HL-60 (cell line): ENCODE results near the gene GJA3.
A peak's percentile ranks its signal among the peaks of the same experiment; 100 is the strongest.
"Not testable (repeated sequence)": the region's sequence is repeated elsewhere in the genome, so short reads cannot be mapped to it uniquely, and the experiment has no call there.

Experiments used
- DNase-seq, 2 experiments: peaks; one replicate each; pipeline ENCODE4 v3.0.0-alpha.2; 2010 to 2020; ENCODE audit warnings: low read depth in 1 of 2, low spot score in 1 of 2
- H3K27ac ChIP-seq: fragments of 250-450 bp; sonication (Bioruptor Pico); replicated peaks from 2 replicates; pipeline ENCODE4 v1.5.1; 2020; ENCODE audit warnings: mild to moderate bottlenecking, moderate library complexity
- H3K27me3 ChIP-seq: fragments of 250-450 bp; sonication (Bioruptor Pico); 2 replicates; pipeline ENCODE4 v1.5.1; 2021; ENCODE audit warnings: mild to moderate bottlenecking, moderate library complexity; ENCODE audit not compliant: insufficient read depth, poor library complexity, severe bottlenecking
- H3K4me3 ChIP-seq: replicated peaks from 2 replicates; pipeline ENCODE4 v1.5.1; 2011; ENCODE audit warnings: mild to moderate bottlenecking, control low read depth, low read length; ENCODE audit not compliant: insufficient read depth
- GABPA ChIP-seq: IDR thresholded peaks from 2 replicates; pipeline ENCODE4 v1.6.1; 2012; ENCODE audit warnings: low read depth
- POLR2AphosphoS5 ChIP-seq: IDR thresholded peaks from 2 replicates; pipeline ENCODE4 v1.6.1; 2012; ENCODE audit warnings: low read depth
- SPI1 ChIP-seq: IDR thresholded peaks from 2 replicates; pipeline ENCODE4 v1.6.1; 2012; ENCODE audit warnings: low read depth, mild to moderate bottlenecking, borderline replicate concordance
- TF ChIP-seq, protein P1 (sequence below): IDR thresholded peaks from one replicate; pipeline ENCODE4 v1.5.1; 2011; ENCODE audit warnings: low read length, control low read depth, inconsistent platforms; ENCODE audit not compliant: insufficient read depth
- TF ChIP-seq, protein P2 (sequence below): IDR thresholded peaks from 2 replicates; pipeline ENCODE4 v1.6.1; 2012; ENCODE audit warnings: low read depth; ENCODE audit not compliant: insufficient replicate concordance

GJA3 gene

DNA sequence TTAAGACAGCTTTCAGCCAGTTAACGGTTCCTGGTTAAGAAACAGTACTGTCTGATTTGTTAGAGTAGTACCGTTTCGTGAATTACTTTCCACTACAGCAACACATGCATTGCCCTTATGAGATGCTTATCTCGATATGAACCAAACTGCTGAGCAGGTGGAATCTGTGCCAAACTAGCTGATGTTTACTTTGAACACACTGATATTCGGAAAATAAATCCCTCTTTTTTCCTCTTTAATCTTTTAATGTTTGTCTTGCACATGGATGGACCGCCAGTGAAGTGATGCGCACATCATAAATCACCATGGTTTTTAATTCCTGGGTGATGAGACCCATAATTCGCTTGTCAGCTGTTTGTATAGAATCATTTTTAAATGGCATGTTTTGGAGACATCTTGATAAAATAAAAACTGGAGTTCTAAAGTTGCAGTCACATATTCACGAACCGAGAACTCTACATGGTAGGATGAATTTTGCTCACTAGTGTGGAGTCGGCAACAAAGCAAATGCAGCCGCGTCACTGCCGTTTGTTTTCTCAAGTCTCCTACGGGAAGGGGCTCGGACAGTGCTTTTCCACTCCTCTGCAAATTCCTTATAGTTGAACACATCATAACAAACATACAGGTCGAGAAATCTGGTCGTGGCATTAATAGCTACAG lies 1.1 kb downstream of the GJA3 start:
- no peaks in the 10 kb centered on the region for H3K27me3 ChIP-seq
- H3K4me3 ChIP-seq = peak overlapping the region; percentile 84
- H3K27ac ChIP-seq = peak overlapping the region; percentile 21; the same call in 1 of the 2 replicates
- no peak for DNase-seq
- TF ChIP-seq POLR2AphosphoS5 (no peak), GABPA (no peak), SPI1 (no peak)
- TF ChIP-seq, protein P1, sequence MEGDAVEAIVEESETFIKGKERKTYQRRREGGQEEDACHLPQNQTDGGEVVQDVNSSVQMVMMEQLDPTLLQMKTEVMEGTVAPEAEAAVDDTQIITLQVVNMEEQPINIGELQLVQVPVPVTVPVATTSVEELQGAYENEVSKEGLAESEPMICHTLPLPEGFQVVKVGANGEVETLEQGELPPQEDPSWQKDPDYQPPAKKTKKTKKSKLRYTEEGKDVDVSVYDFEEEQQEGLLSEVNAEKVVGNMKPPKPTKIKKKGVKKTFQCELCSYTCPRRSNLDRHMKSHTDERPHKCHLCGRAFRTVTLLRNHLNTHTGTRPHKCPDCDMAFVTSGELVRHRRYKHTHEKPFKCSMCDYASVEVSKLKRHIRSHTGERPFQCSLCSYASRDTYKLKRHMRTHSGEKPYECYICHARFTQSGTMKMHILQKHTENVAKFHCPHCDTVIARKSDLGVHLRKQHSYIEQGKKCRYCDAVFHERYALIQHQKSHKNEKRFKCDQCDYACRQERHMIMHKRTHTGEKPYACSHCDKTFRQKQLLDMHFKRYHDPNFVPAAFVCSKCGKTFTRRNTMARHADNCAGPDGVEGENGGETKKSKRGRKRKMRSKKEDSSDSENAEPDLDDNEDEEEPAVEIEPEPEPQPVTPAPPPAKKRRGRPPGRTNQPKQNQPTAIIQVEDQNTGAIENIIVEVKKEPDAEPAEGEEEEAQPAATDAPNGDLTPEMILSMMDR = no peak
- TF ChIP-seq, protein P2, sequence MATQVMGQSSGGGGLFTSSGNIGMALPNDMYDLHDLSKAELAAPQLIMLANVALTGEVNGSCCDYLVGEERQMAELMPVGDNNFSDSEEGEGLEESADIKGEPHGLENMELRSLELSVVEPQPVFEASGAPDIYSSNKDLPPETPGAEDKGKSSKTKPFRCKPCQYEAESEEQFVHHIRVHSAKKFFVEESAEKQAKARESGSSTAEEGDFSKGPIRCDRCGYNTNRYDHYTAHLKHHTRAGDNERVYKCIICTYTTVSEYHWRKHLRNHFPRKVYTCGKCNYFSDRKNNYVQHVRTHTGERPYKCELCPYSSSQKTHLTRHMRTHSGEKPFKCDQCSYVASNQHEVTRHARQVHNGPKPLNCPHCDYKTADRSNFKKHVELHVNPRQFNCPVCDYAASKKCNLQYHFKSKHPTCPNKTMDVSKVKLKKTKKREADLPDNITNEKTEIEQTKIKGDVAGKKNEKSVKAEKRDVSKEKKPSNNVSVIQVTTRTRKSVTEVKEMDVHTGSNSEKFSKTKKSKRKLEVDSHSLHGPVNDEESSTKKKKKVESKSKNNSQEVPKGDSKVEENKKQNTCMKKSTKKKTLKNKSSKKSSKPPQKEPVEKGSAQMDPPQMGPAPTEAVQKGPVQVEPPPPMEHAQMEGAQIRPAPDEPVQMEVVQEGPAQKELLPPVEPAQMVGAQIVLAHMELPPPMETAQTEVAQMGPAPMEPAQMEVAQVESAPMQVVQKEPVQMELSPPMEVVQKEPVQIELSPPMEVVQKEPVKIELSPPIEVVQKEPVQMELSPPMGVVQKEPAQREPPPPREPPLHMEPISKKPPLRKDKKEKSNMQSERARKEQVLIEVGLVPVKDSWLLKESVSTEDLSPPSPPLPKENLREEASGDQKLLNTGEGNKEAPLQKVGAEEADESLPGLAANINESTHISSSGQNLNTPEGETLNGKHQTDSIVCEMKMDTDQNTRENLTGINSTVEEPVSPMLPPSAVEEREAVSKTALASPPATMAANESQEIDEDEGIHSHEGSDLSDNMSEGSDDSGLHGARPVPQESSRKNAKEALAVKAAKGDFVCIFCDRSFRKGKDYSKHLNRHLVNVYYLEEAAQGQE = no peak

DNA sequence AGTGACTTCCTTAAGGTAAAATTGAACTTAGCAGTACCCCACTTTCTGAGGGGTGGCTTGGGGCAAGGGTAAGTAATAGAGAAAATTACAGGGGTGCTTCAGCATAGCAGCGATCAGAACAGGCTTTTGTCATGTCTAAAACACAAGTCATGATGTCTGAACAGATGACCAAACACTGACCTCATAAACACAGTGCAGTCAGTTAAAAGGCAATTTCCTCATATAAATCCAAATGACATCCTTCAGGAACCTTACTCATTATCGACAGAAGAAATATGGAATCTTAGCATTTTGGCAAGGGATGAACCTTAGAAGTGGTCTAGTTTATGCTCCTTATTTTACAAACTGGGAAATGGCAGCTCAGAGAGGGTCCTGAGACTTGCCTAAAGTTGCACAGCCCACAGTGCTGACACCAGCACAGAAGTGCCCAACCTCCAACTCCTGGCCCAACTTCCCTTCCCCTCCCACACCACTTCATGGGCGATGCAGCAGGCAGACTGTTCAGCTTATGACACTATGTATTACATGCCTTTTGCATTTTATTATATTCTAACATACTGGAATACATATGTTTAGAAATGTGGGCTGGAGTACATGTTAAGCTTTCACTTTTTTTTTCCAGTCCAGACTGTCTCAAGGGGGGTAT lies 3.6 kb downstream of the GJA3 start:
- no peaks in the 10 kb centered on the region for H3K27me3 ChIP-seq
- TF ChIP-seq, protein P1 = no peak
- TF ChIP-seq POLR2AphosphoS5 = no peak
- TF ChIP-seq, protein P2 = no peak
- peak; percentile 46; the same call in 1 of the 2 replicates for TF ChIP-seq SPI1
- no peak for TF ChIP-seq GABPA
- H3K27ac ChIP-seq = no peak overlapping the region
- H3K4me3 ChIP-seq = no peak overlapping the region
- DNase-seq = peak in 1 of 2 experiments; percentile 65

DNA sequence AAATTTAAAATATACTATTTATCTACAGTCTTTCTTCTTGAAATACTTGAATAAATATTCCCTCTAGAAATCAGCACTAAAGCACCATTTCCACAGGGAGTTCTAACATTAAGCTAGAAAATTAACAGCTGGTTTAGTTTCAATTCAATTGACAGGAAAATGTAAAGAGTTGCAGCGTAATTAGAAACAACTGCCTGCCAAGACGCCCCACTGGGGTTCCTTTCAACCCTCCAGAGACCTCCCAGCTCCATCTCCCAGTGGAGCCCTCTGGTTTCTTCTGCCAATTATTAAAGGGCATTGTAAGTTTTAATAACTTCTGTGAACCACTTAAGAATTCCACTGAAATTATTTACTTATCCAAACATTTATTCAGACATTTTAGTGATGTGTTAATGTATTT lies 4.2 kb downstream of the GJA3 start:
- H3K27ac ChIP-seq = no peak overlapping the region
- no peak for DNase-seq
- no peaks in the 10 kb centered on the region for H3K27me3 ChIP-seq
- no peak for TF ChIP-seq GABPA
- TF ChIP-seq, protein P2 = no peak
- TF ChIP-seq, protein P1 = no peak
- no peak for TF ChIP-seq SPI1
- H3K4me3 ChIP-seq = no peak overlapping the region

DNA sequence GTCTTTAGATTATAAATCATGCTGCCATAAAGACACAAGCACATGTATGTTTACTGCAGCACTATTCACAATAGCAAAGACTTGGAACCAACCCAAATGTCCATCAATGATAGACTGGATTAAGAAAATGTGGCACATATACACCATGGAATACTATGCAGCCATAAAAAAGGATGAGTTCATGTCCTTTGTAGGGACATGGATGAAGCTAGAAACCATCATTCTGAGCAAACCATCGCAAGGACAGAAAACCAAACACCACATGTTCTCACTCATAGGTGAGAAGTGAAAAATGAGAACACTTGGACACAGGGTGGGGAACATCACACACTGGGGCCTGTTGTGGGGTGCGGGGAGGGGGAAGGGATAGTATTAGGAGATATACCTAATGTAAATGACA lies 7.6 kb downstream of the GJA3 start:
- H3K27ac ChIP-seq, DNase-seq, H3K27me3 ChIP-seq, H3K4me3 ChIP-seq: not testable (repeated sequence)
